ENCODE measurements around the gene UBAC1.

The UBAC1 gene

GRCh38 chr9:135993765-135994500 lies 32.8 kb upstream of the UBAC1 start:
- no peak for DNase-seq

GRCh38 chr9:135993409-135993742 lies 32.2 kb upstream of the UBAC1 start:
- no peak for DNase-seq

DNA sequence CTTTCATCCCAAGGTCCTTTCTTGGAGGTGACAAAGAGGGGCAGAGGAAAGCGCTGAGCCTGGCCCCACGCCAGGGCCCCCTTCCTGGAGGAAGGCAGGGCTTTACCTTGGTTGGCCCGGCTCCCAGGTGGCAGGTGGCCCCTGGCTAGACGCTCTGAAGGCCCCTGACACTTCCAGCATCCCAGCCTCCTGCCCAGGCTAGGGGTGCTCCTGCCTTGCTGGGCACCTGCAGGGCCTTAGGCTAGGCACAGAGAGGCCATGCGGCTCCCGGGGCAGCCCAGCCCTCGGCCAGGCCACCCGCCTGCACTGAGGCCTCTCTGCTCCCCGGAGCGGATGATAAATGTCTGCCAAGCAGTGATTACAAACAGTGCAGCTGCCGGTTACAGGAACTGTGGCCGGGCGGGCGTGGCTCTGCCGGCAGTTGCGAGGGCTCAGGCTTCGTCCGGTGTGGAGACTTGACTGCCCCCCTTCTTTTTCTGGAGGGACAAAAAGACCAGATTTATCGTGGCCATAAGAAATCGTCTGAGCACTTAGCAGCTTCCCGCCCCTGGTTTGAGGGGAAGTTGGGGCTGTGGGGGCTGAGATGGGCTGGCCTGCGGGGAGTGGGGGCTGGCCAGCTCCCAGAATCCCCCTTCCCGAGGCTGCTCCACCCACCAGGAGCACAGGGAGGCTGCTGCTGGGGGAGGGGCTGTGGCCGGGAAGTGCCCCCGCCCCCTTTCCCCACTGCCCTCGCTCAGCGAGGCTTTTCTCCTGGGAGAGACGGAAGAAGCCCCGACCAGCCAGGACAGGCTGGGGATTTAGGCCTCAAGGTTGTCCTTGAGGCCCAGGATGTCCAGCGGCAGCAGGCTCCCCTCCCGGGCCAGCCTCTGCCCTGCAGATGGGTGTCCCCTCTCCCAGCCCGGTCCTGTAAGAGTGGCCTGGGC lies 31.6 kb upstream of the UBAC1 start:
- DNase-seq, result peak; percentile 77

GRCh38 chr9:135991771-135992170 lies 30.6 kb upstream of the UBAC1 start:
- DNase-seq, result no peak

- peak; percentile 71 for DNase-seq
These were observed 29.6 kb upstream of the UBAC1 start for GRCh38 chr9:135990468-135991429.

- no peak for DNase-seq
These were observed 28.7 kb upstream of the UBAC1 start for GRCh38 chr9:135989722-135990467.

- no peak for DNase-seq
These were observed 28.0 kb upstream of the UBAC1 start for GRCh38 chr9:135989157-135989556.

- no peak for DNase-seq
These were observed 27.3 kb upstream of the UBAC1 start for GRCh38 chr9:135988493-135988892.

- DNase-seq, result no peak
These were observed 26.7 kb upstream of the UBAC1 start for GRCh38 chr9:135987838-135988404.

- no peak for DNase-seq
These were observed 25.4 kb upstream of the UBAC1 start for GRCh38 chr9:135986605-135987004.

GRCh38 chr9:135985889-135986288 lies 24.7 kb upstream of the UBAC1 start:
- DNase-seq, result no peak

- DNase-seq, result no peak
These were observed 24.2 kb upstream of the UBAC1 start for GRCh38 chr9:135985459-135985774.

DNA sequence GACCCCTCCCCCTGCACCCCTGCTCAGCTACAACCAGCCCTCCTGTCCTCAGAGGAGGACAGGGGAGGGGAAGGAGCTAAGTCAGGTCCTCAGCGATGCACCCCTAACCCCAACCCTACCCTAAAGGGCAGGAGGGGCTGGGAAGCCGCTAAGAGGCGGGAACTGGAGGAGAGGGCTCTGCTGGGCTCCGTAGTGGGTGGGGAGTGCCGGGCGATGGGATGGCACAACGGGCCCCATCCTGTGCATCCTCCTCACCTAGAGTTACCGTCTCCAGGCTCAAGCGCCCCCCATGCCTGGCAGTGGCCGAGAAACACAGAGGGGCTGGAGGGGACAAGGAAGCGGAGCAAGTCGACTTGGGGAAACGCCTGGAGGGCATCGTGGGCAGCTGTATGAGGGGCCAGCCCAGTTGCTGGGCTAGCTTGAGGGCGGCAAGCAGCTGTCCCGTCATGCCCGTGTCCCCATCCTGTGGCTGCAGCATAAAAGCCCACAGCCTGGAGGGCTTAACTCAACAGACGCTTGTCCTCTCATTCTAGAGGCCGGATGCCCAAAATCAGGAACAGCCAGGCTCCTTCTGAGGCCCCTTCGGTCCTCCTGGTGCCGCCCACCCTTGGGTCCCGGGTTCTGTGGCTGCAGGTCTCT lies 23.0 kb upstream of the UBAC1 start:
- DNase-seq, result no peak

GRCh38 chr9:135983208-135984071 lies 22.3 kb upstream of the UBAC1 start:
- no peak for DNase-seq

DNA sequence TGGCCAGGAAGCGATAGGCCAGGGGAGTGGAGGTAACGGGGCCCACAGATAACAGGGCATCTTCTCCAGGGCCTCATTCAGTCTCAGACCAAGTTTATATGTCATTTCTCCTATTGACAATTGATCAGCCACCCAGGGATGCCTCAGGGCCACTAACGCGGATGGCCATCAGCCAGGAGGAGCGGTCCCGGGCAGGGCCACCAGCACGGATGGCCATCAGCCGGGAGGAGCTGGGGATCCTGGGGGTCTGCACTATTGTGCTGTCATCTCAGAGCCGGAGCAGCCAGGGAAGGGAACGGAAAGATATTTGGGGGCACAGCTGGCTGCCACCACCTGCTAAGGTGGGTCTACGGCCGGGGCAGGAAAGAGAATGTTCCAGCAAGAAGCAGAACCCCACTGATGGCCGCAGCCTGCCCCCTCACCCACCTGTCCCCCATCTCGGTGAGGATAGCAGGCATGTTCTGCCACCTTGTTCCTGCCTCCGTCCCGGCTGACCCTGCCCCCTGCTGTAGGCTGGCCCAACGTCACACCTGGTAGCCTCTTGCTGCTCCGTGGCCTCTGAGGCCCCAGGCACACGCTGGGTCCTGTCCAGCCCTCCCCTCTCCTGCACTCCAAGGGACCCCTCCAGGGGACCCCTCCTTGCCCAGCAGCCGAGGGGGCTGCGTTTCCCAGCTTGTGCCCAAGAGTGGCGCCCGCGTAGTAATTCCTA lies 21.5 kb upstream of the UBAC1 start:
- no peak for DNase-seq

DNA sequence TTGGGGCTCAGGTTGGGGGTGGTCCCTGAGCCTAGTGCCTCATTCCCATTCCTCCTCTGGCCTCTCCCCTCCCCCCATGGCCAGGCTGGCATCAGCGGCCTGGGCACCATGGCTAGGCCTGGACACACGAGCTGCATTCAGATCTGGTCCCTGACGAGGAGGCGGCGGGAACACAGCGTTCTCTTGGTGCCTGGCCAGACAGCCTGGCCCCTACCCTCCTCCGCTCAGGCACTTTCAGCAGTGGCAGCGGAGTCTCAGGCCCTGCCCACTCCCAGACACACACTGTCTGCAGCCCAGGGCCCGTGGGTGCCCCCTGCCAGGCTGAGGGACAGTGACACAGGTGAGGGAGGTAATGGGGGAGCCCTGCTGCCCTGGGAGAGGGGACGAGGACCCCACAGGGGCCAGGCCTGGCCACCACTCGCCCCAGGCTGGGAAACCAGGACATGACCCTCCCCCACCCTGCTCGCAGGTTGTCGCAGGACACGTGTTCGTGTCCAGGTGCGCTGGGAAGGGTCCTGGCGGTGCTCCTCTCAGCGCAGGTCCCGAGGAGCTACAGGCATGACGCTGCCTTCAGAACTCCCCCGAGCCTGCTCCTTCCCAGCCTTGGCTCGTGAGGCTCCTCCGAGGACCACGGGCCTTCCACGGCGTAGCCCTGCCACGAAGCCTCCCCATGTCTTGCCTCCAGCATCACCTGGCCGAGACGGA lies 19.9 kb upstream of the UBAC1 start:
- DNase-seq, result no peak

DNA sequence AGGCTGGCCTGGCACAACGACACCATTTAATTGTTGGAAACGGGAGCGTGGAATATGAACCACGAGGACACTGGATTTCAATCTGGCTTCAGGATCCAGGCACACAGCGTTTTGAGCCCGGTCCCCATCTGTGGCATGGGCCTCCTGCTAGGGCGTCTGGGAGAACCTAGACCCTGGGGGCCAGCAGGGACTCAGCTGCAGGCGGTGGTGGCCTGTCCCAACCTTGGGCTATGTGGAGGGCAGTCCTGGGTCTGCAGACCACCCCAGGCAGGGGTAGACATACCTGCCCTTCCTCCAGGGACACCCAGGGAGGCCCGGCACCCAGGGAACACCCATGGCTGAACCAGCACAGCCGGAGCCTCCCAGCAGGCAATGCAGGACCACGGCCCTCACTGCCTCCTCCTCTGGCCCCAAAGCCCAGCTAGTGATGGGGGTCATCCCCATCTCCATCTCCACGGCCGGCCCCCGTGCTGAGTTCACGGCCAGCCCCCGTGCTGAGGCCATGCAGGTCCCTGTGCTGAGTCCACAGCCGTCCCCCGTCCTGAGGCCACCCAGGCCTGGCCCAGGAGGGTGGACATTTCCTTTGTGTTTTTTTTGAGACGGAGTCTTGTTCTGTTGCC lies 18.5 kb upstream of the UBAC1 start:
- no peak for DNase-seq

All from fibroblast of skin of back (primary cell).